KBM-7 (cell line): ENCODE results near the gene TCF7.
"Not testable (repeated sequence)": the region's sequence is repeated elsewhere in the genome, so short reads cannot be mapped to it uniquely, and the experiment has no call there.

Experiments used
- DNase-seq: peaks from one replicate; pipeline ENCODE4 v3.0.0-alpha.2; 2015
- in situ Hi-C: fragments of 300-500 bp; cut with MboI; formaldehyde crosslinking; loops from 2 replicates; pipeline ENCODE4 v1.14.3; 2020; ENCODE audit warnings: low sequenced_read_pairs, low pct_unique_long_range_greater_than_20kb, mixed read lengths

The TCF7 gene

GRCh38 chr5:134139891-134140469 lies 25.5 kb downstream of the TCF7 start:
- no peak for DNase-seq
- in situ Hi-C loops: no loop called here

- in situ Hi-C loops: no loop called here
- DNase-seq: peak; percentile 84
Observed at GRCh38 chr5:134140530-134141201, 26.2 kb downstream of the TCF7 start.

GRCh38 chr5:134141331-134142050 lies 27.0 kb downstream of the TCF7 start:
- DNase-seq: peak; percentile 11
- in situ Hi-C loops: no loop called here

- DNase-seq: no peak
- in situ Hi-C loops: no loop called here
Observed at GRCh38 chr5:134142052-134142451, 27.6 kb downstream of the TCF7 start.

- DNase-seq: no peak
- in situ Hi-C loops: no loop called here
Observed at GRCh38 chr5:134142806-134143205, 28.3 kb downstream of the TCF7 start.

- in situ Hi-C loops: no loop called here
- no peak for DNase-seq
Observed at GRCh38 chr5:134143431-134143830, 28.9 kb downstream of the TCF7 start.

GRCh38 chr5:134143944-134144941 lies 29.8 kb downstream of the TCF7 start:
- in situ Hi-C loops: no loop called here
- no peak for DNase-seq

- DNase-seq: no peak
- in situ Hi-C loops: no loop called here
Observed at GRCh38 chr5:134145041-134145757, 30.7 kb downstream of the TCF7 start.

GRCh38 chr5:134145779-134146581 lies 31.5 kb downstream of the TCF7 start:
- peak; percentile 77 for DNase-seq
- in situ Hi-C loops: no loop called here

- in situ Hi-C loops: no loop called here
- no peak for DNase-seq
Observed at GRCh38 chr5:134146651-134147518, 32.4 kb downstream of the TCF7 start.

- DNase-seq: no peak
- in situ Hi-C loops: no loop called here
Observed at GRCh38 chr5:134148316-134148715, 33.8 kb downstream of the TCF7 start.

GRCh38 chr5:134148986-134149539 lies 34.6 kb downstream of the TCF7 start:
- in situ Hi-C loops: no loop called here
- DNase-seq: no peak

- no peak for DNase-seq
- in situ Hi-C loops: no loop called here
Observed at GRCh38 chr5:134149571-134150303, 35.3 kb downstream of the TCF7 start.

GRCh38 chr5:134151723-134152122 lies 37.2 kb downstream of the TCF7 start:
- in situ Hi-C loops: no loop called here

GRCh38 chr5:134152173-134152832 lies 37.8 kb downstream of the TCF7 start:
- DNase-seq, in situ Hi-C loops: not testable (repeated sequence)

More at GRCh38 chr5:134151723-134152122, 37.2 kb downstream of the TCF7 start:
- no peak for DNase-seq

- DNase-seq: no peak
- in situ Hi-C loops: no loop called here
Observed at GRCh38 chr5:134153241-134153640, 38.8 kb downstream of the TCF7 start.
